Activated CD4-positive, alpha-beta memory T cell treated with anti-CD3 and anti-CD28 coated beads for 36 hours (primary cell): ENCODE results near the gene F11. TPM values are rescaled to one million over a fixed set of nuclear protein-coding genes. Genes with fewer than 3 reads are reported as not detected.
"Not testable (repeated sequence)": the region's sequence is repeated elsewhere in the genome, so short reads cannot be mapped to it uniquely, and the experiment has no call there.

Source experiments
- CTCF ChIA-PET: fragments of 350-600 bp; sonication (Branson Sonifier 250); formaldehyde crosslinking; loops from one replicate; lab custom pipeline; 2021; ENCODE audit warnings: antibody characterized with exemption, inconsistent platforms; lab: Charles Lee
- POLR2A ChIA-PET: fragments of 350-600 bp; sonication (Branson Sonifier 250); formaldehyde crosslinking; loops from one replicate; lab custom pipeline; 2021; ENCODE audit warnings: antibody characterized with exemption; lab: Charles Lee
- DNase-seq: peaks from one replicate; pipeline ENCODE4 v3.0.0-alpha.2; 2020
- H3K27ac Mint-ChIP-seq: one replicate; pipeline ENCODE4 v1.8.0; 2021; ENCODE audit warnings: mixed read lengths
- H3K27me3 Mint-ChIP-seq: one replicate; pipeline ENCODE4 v1.8.0; 2021; ENCODE audit warnings: mixed read lengths
- H3K36me3 Mint-ChIP-seq: one replicate; pipeline ENCODE4 v1.8.0; 2021; ENCODE audit warnings: mixed read lengths
- H3K4me1 Mint-ChIP-seq: one replicate; pipeline ENCODE4 v1.8.0; 2021; ENCODE audit warnings: low read depth, mixed read lengths
- H3K4me3 Mint-ChIP-seq: one replicate; pipeline ENCODE4 v1.8.0; 2021; ENCODE audit warnings: mild to moderate bottlenecking, mixed read lengths
- H3K9me3 Mint-ChIP-seq: one replicate; pipeline ENCODE4 v1.8.0; 2021; ENCODE audit warnings: mixed read lengths
- intact Hi-C: fragments of 100-400 bp; cut with micrococcal nuclease; formaldehyde crosslinking; loops from one replicate; pipeline ENCODE4 v1.15.1; 2023
- total RNA-seq, 2 experiments: library from RNA; stranded (reverse); gene quantifications; one replicate each; pipeline ENCODE4 v1.2.3, GENCODE V29; 2021

F11 gene
- total RNA-seq, 2 experiments from 2014 or later = not detected

DNA sequence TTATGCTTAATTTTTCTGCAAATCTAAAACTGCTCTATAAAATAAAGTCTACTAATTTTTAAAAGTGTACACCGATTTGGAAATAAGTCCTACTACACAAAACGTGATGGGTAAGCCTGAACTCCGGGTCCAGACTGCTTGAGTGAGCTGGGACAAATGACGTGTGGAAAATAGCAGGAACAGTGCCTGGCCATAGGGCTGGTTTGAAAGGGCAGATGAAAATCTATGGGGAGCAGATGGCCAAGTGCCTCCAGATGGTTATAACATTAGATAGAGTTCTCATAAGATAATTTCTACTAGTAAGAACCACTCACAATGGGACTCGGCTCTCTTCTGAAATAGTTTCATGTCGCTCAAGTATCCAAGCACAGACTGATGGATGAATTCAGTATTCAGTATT, 52.5 kb downstream of the F11 start:
- intact Hi-C loops = no loop called here
- Mint-ChIP-seq H3K9me3 (no peaks in the 10 kb centered on the region), H3K4me1 (no peaks in the 10 kb centered on the region), H3K36me3 (no peaks in the 10 kb centered on the region), H3K27me3 (peaks cover 3% of the 10 kb centered on the region), H3K27ac (no peak overlapping the region), H3K4me3 (no peak overlapping the region)
- CTCF ChIA-PET = no interaction called here
- POLR2A ChIA-PET = no interaction called here
- no peak for DNase-seq

DNA sequence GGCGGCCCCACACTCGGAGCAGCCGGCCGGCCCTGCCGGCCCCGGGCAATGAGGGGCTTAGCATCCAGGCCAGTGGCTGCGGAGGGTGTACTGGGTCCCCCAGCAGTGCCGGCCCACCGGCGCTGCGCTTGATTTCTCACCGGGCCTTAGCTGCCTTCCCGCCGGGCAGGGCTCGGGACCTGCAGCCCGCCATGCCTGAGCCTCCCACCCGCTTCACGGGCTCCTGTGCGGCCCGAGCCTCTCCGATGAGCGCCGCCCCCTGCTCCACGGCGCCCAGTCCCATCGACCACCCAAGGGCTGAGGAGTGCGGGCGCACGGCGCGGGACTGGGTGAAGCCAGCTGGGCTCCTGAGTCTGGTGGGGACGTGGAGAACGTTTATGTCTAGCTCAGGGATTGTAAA, 58.7 kb downstream of the F11 start:
- H3K27ac Mint-ChIP-seq, H3K9me3 Mint-ChIP-seq, H3K4me3 Mint-ChIP-seq, POLR2A ChIA-PET, intact Hi-C loops, H3K27me3 Mint-ChIP-seq, DNase-seq, CTCF ChIA-PET, H3K36me3 Mint-ChIP-seq, H3K4me1 Mint-ChIP-seq: not testable (repeated sequence)

DNA sequence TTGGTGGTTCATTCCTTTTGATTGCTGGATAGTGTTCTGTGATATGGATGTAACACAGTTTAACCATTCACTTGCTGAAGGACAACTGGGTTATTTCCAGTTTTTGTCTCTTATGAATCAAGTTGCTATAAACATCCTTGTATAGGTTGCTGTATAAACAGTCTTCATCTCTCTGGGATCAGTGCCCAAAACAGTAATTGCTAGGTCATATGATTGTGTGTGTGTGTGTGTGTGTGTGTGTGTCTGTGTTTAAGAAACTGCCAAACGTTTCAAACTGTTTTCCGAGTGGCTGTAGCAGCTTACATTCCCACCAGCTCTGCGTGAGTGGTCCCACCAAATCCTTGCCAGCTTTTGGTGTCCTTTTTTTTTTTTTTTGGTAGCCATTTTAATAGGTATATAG, 60.4 kb downstream of the F11 start:
- POLR2A ChIA-PET = no interaction called here
- no peak overlapping the region for H3K4me3 Mint-ChIP-seq
- no peaks in the 10 kb centered on the region for H3K27me3 Mint-ChIP-seq
- peaks cover 7% of the 10 kb centered on the region for H3K9me3 Mint-ChIP-seq
- no peak for DNase-seq
- CTCF ChIA-PET = no interaction called here
- no peak overlapping the region for H3K27ac Mint-ChIP-seq
- peaks cover under 1% of the 10 kb centered on the region for H3K36me3 Mint-ChIP-seq
- no peaks in the 10 kb centered on the region for H3K4me1 Mint-ChIP-seq
- intact Hi-C loops = no loop called here

DNA sequence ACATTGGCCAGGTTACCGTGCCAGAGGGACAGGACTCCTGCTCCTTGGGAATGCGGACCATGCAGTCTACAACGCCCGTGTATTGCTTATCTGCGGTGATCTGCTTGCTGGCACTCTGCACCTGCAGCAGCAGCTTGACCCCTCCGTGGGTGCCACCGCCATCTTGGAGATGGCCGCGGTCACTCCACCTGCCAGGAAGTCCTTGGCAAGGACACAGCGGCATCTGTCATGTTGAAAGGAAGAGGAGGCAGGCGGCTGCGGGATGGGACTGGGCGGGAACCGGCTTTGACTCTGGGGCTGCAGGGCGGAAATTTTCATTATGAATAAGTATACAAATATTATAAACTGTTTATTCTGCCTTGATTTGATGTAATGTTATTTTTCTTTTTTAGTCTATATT, 63.4 kb downstream of the F11 start:
- Mint-ChIP-seq H3K4me1 (no peaks in the 10 kb centered on the region), H3K36me3 (peaks cover 2% of the 10 kb centered on the region), H3K9me3 (peaks cover 23% of the 10 kb centered on the region), H3K4me3 (no peak overlapping the region), H3K27me3 (no peaks in the 10 kb centered on the region), H3K27ac (no peak overlapping the region)
- no peak for DNase-seq
- CTCF ChIA-PET = no interaction called here
- POLR2A ChIA-PET = no interaction called here
- intact Hi-C loops = no loop called here

DNA sequence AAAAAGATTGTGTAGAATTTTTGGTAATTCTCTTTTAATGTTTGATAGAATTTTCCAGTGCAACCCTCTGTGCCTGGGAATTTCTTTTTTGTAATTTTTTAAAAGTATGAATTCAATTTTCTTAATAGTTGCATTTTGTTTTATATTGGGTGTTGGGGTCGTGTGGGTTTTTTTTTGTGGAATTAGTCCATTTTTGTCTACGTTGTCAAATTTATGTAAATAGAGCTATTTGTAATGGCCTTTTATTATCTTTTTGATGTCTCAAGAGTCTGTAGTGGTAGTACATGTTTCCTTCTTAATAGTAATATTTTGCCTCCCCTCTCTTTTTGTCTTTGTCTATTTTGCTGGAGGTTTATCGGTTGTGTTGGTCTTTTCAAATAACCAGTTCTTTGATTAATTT, 64.4 kb downstream of the F11 start:
- no peak overlapping the region for H3K4me3 Mint-ChIP-seq
- no peak overlapping the region for H3K27ac Mint-ChIP-seq
- DNase-seq = no peak
- intact Hi-C loops = no loop called here
- H3K36me3 Mint-ChIP-seq = peaks cover 4% of the 10 kb centered on the region
- H3K27me3 Mint-ChIP-seq = no peaks in the 10 kb centered on the region
- ChIA-PET POLR2A (no interaction called here), CTCF (no interaction called here)
- H3K4me1 Mint-ChIP-seq = no peaks in the 10 kb centered on the region
- H3K9me3 Mint-ChIP-seq = peaks cover 26% of the 10 kb centered on the region

DNA sequence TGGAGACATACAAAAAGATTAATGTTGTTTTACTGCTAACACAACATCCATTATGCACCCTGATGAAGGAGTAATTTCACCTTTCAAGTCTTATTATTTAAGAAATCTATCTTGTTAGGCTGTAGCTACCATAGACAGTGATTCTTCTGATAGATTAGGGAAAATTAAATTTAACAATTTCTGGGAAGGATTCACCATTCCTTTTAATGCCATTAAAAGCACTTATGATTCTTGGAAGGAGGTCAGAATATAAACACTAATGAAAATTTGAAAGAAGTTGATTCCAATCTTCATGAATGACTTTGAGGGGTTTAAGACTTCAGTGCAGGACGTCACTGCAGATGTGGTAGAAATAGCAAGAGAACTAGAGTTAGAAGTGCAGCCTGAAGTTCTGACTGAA, 69.8 kb downstream of the F11 start:
- no peak overlapping the region for H3K4me3 Mint-ChIP-seq
- no peak overlapping the region for H3K27ac Mint-ChIP-seq
- H3K36me3 Mint-ChIP-seq = peaks cover 4% of the 10 kb centered on the region
- no peak for DNase-seq
- H3K27me3 Mint-ChIP-seq = peaks cover 4% of the 10 kb centered on the region
- ChIA-PET CTCF (no interaction called here), POLR2A (no interaction called here)
- peaks cover 24% of the 10 kb centered on the region for H3K9me3 Mint-ChIP-seq
- no peaks in the 10 kb centered on the region for H3K4me1 Mint-ChIP-seq
- intact Hi-C loops = no loop called here

Other genes with a start within 250 kb of the F11 start
- gene TLR3, start 197.0 kb upstream of the F11 start, total RNA-seq = under 1 TPM in 1 of 2 experiments, not detected in 1; 0.10 TPM
- gene FAM149A, start 161.5 kb upstream of the F11 start, total RNA-seq = under 1 TPM; 0.40 to 0.46 TPM
- 1 to 10 TPM; 4.9 to 5.2 TPM for gene CYP4V2, start 74.6 kb upstream of the F11 start, total RNA-seq
- gene KLKB1, start 38.7 kb upstream of the F11 start, total RNA-seq = not detected